ENCODE results near the gene ZNF845.
A peak's percentile ranks its signal among the peaks of the same experiment; 100 is the strongest.
"Not testable (repeated sequence)": the region's sequence is repeated elsewhere in the genome, so short reads cannot be mapped to it uniquely, and the experiment has no call there.

The ZNF845 gene

GRCh38 chr19:53333463-53334449 is at the start of gene ZNF845:
ZNF845 (plus strand) TSS chr19:53333749; CDS start chr19:53341308, 7,559 bp downstream.
- Histone ChIP-seq H3K4me3 (ENCODE audit: low read depth, low read length) (peak within 1 kb of the TSS; percentile 98), H3K9me3 (ENCODE audit: control insufficient read depth, insufficient read depth, low read length) (no peaks in the 10 kb centered on the region), H3K27me3 (ENCODE audit: control insufficient read depth, insufficient read depth, low read length) (no peaks in the 10 kb centered on the region), H3K36me3 (ENCODE audit: control insufficient read depth, insufficient read depth, low read length) (no peaks in the 10 kb centered on the region), H3K4me1 (ENCODE audit: control insufficient read depth, insufficient read depth, low read length) (no peaks in the 10 kb centered on the region), H3K9ac (ENCODE audit: low read depth, low read length) (peak within 1 kb of the TSS; percentile 83)

GRCh38 chr19:53285087-53285486 is 48.5 kb upstream of the ZNF845 start:
- Histone ChIP-seq H3K4me3 (ENCODE audit: low read depth, low read length) (no peak overlapping the region), H3K27me3 (ENCODE audit: control insufficient read depth, insufficient read depth, low read length) (no peaks in the 10 kb centered on the region), H3K9me3 (ENCODE audit: control insufficient read depth, insufficient read depth, low read length) (peaks cover under 1% of the 10 kb centered on the region), H3K4me1 (ENCODE audit: control insufficient read depth, insufficient read depth, low read length) (no peaks in the 10 kb centered on the region), H3K36me3 (ENCODE audit: control insufficient read depth, insufficient read depth, low read length) (no peaks in the 10 kb centered on the region), H3K9ac (ENCODE audit: low read depth, low read length) (no peak overlapping the region)

- Histone ChIP-seq H3K9ac (ENCODE audit: low read depth, low read length) (no peak overlapping the region), H3K4me3 (ENCODE audit: low read depth, low read length) (no peak overlapping the region), H3K9me3 (ENCODE audit: control insufficient read depth, insufficient read depth, low read length) (peaks cover 20% of the 10 kb centered on the region), H3K36me3 (ENCODE audit: control insufficient read depth, insufficient read depth, low read length) (no peaks in the 10 kb centered on the region), H3K27me3 (ENCODE audit: control insufficient read depth, insufficient read depth, low read length) (no peaks in the 10 kb centered on the region), H3K4me1 (ENCODE audit: control insufficient read depth, insufficient read depth, low read length) (no peaks in the 10 kb centered on the region)
Measured at GRCh38 chr19:53290758-53291549, 42.6 kb upstream of the ZNF845 start.

GRCh38 chr19:53294786-53295441 is 38.6 kb upstream of the ZNF845 start:
- no peaks in the 10 kb centered on the region for H3K4me1 ChIP-seq (ENCODE audit: control insufficient read depth, insufficient read depth, low read length)
- H3K4me3 ChIP-seq (ENCODE audit: low read depth, low read length), result no peak overlapping the region
- no peak overlapping the region for H3K9ac ChIP-seq (ENCODE audit: low read depth, low read length)
- no peaks in the 10 kb centered on the region for H3K27me3 ChIP-seq (ENCODE audit: control insufficient read depth, insufficient read depth, low read length)
- peaks cover 26% of the 10 kb centered on the region for H3K9me3 ChIP-seq (ENCODE audit: control insufficient read depth, insufficient read depth, low read length)
- H3K36me3 ChIP-seq (ENCODE audit: control insufficient read depth, insufficient read depth, low read length), result no peaks in the 10 kb centered on the region

- not testable (repeated sequence) for H3K9ac ChIP-seq (ENCODE audit: low read depth, low read length); H3K9me3 ChIP-seq (ENCODE audit: control insufficient read depth, insufficient read depth, low read length); H3K36me3 ChIP-seq (ENCODE audit: control insufficient read depth, insufficient read depth, low read length); H3K4me1 ChIP-seq (ENCODE audit: control insufficient read depth, insufficient read depth, low read length); H3K4me3 ChIP-seq (ENCODE audit: low read depth, low read length)
- peaks cover 11% of the 10 kb centered on the region for H3K27me3 ChIP-seq (ENCODE audit: control insufficient read depth, insufficient read depth, low read length)
Measured at GRCh38 chr19:53301341-53301740, 32.2 kb upstream of the ZNF845 start.

- H3K36me3 ChIP-seq (ENCODE audit: control insufficient read depth, insufficient read depth, low read length), result no peaks in the 10 kb centered on the region
- H3K9me3 ChIP-seq (ENCODE audit: control insufficient read depth, insufficient read depth, low read length), result no peaks in the 10 kb centered on the region
- peak overlapping the region; percentile 35 for H3K4me3 ChIP-seq (ENCODE audit: low read depth, low read length)
- H3K27me3 ChIP-seq (ENCODE audit: control insufficient read depth, insufficient read depth, low read length), result peaks cover 54% of the 10 kb centered on the region
- H3K4me1 ChIP-seq (ENCODE audit: control insufficient read depth, insufficient read depth, low read length), result no peaks in the 10 kb centered on the region
- no peak overlapping the region for H3K9ac ChIP-seq (ENCODE audit: low read depth, low read length)
Measured at GRCh38 chr19:53308339-53308811, 25.2 kb upstream of the ZNF845 start.

- Histone ChIP-seq H3K9me3 (ENCODE audit: control insufficient read depth, insufficient read depth, low read length) (no peaks in the 10 kb centered on the region), H3K4me3 (ENCODE audit: low read depth, low read length) (no peak overlapping the region), H3K27me3 (ENCODE audit: control insufficient read depth, insufficient read depth, low read length) (peaks cover 51% of the 10 kb centered on the region), H3K36me3 (ENCODE audit: control insufficient read depth, insufficient read depth, low read length) (no peaks in the 10 kb centered on the region), H3K9ac (ENCODE audit: low read depth, low read length) (no peak overlapping the region), H3K4me1 (ENCODE audit: control insufficient read depth, insufficient read depth, low read length) (no peaks in the 10 kb centered on the region)
Measured at GRCh38 chr19:53311044-53311443, 22.5 kb upstream of the ZNF845 start.

GRCh38 chr19:53311897-53312296 is 21.7 kb upstream of the ZNF845 start:
- no peak overlapping the region for H3K9ac ChIP-seq (ENCODE audit: low read depth, low read length)
- H3K4me1 ChIP-seq (ENCODE audit: control insufficient read depth, insufficient read depth, low read length), result no peaks in the 10 kb centered on the region
- H3K9me3 ChIP-seq (ENCODE audit: control insufficient read depth, insufficient read depth, low read length), result no peaks in the 10 kb centered on the region
- H3K27me3 ChIP-seq (ENCODE audit: control insufficient read depth, insufficient read depth, low read length), result peaks cover 46% of the 10 kb centered on the region
- no peak overlapping the region for H3K4me3 ChIP-seq (ENCODE audit: low read depth, low read length)
- H3K36me3 ChIP-seq (ENCODE audit: control insufficient read depth, insufficient read depth, low read length), result no peaks in the 10 kb centered on the region

- Histone ChIP-seq H3K4me1 (ENCODE audit: control insufficient read depth, insufficient read depth, low read length) (peaks cover 2% of the 10 kb centered on the region), H3K27me3 (ENCODE audit: control insufficient read depth, insufficient read depth, low read length) (peaks cover 3% of the 10 kb centered on the region), H3K4me3 (ENCODE audit: low read depth, low read length) (no peak overlapping the region), H3K9me3 (ENCODE audit: control insufficient read depth, insufficient read depth, low read length) (no peaks in the 10 kb centered on the region), H3K9ac (ENCODE audit: low read depth, low read length) (no peak overlapping the region), H3K36me3 (ENCODE audit: control insufficient read depth, insufficient read depth, low read length) (no peaks in the 10 kb centered on the region)
Measured at GRCh38 chr19:53328967-53329366, 4.6 kb upstream of the ZNF845 start.

GRCh38 chr19:53332484-53332883 is 1.1 kb upstream of the ZNF845 start:
- Histone ChIP-seq H3K4me1 (ENCODE audit: control insufficient read depth, insufficient read depth, low read length) (peaks cover 2% of the 10 kb centered on the region), H3K9me3 (ENCODE audit: control insufficient read depth, insufficient read depth, low read length) (no peaks in the 10 kb centered on the region), H3K9ac (ENCODE audit: low read depth, low read length) (no peak overlapping the region), H3K27me3 (ENCODE audit: control insufficient read depth, insufficient read depth, low read length) (no peaks in the 10 kb centered on the region), H3K4me3 (ENCODE audit: low read depth, low read length) (no peak overlapping the region), H3K36me3 (ENCODE audit: control insufficient read depth, insufficient read depth, low read length) (no peaks in the 10 kb centered on the region)

- H3K4me1 ChIP-seq (ENCODE audit: control insufficient read depth, insufficient read depth, low read length), result no peaks in the 10 kb centered on the region
- H3K9me3 ChIP-seq (ENCODE audit: control insufficient read depth, insufficient read depth, low read length), result no peaks in the 10 kb centered on the region
- H3K36me3 ChIP-seq (ENCODE audit: control insufficient read depth, insufficient read depth, low read length), result no peaks in the 10 kb centered on the region
- H3K4me3 ChIP-seq (ENCODE audit: low read depth, low read length), result peak overlapping the region; percentile 70
- H3K9ac ChIP-seq (ENCODE audit: low read depth, low read length), result peak overlapping the region; percentile 37
- no peaks in the 10 kb centered on the region for H3K27me3 ChIP-seq (ENCODE audit: control insufficient read depth, insufficient read depth, low read length)
Measured at GRCh38 chr19:53333066-53333462, 485 bp upstream of the ZNF845 start.

All from iPS-15b (cell line).